KMS-11 (cell line): Measurements from ENCODE around the gene FAM180A.

Experiments used
- H2AFZ ChIP-seq: fragments of 200-600 bp; sonication (generic); 2 replicates; pipeline ENCODE4 v1.6.1; 2016; ENCODE audit warnings: antibody characterized with exemption, mixed run types, low read depth
- H3K27ac ChIP-seq: fragments of 200-600 bp; sonication (generic); 2 replicates; pipeline ENCODE4 v1.6.1; 2016; ENCODE audit warnings: mild to moderate bottlenecking, mixed run types
- H3K27me3 ChIP-seq: fragments of 200-600 bp; sonication (generic); 2 replicates; pipeline ENCODE4 v1.6.1; 2017; ENCODE audit warnings: mild to moderate bottlenecking, low read depth, mixed run types, moderate library complexity; ENCODE audit not compliant: insufficient read depth
- H3K36me3 ChIP-seq: fragments of 200-600 bp; sonication (generic); 2 replicates; pipeline ENCODE4 v1.6.1; 2017; ENCODE audit warnings: mild to moderate bottlenecking, mixed run types; ENCODE audit not compliant: insufficient read depth
- H3K4me1 ChIP-seq: fragments of 200-600 bp; sonication (generic); 2 replicates; pipeline ENCODE4 v1.6.1; 2016; ENCODE audit warnings: mild to moderate bottlenecking, low read depth, mixed run types; ENCODE audit not compliant: poor library complexity, severe bottlenecking
- H3K4me2 ChIP-seq: fragments of 200-600 bp; sonication (generic); 2 replicates; pipeline ENCODE4 v1.7.0; 2016; ENCODE audit warnings: mild to moderate bottlenecking, mixed run types
- H3K4me3 ChIP-seq: fragments of 200-600 bp; sonication (generic); IDR thresholded peaks from 2 replicates; pipeline ENCODE4 v1.6.1; 2017; ENCODE audit warnings: low read depth, low read length, mixed read lengths; ENCODE audit not compliant: insufficient read depth
- H3K79me2 ChIP-seq: fragments of 200-600 bp; sonication (generic); 2 replicates; pipeline ENCODE4 v1.6.1; 2016; ENCODE audit warnings: low read depth, mixed run types; ENCODE audit not compliant: insufficient read depth
- H3K9ac ChIP-seq: fragments of 200-600 bp; sonication (generic); 2 replicates; pipeline ENCODE4 v1.6.1; 2016; ENCODE audit warnings: mild to moderate bottlenecking, mixed run types
- H4K20me1 ChIP-seq: fragments of 200-600 bp; sonication (generic); 2 replicates; pipeline ENCODE4 v1.6.1; 2016; ENCODE audit warnings: mild to moderate bottlenecking, mixed run types; ENCODE audit not compliant: insufficient read depth
- TF ChIP-seq, protein P1 (sequence below): fragments of 200-600 bp; sonication (generic); conservative IDR thresholded peaks from 2 replicates; pipeline ENCODE4 v1.6.1; 2017; ENCODE audit warnings: low read depth, mild to moderate bottlenecking, antibody characterized with exemption, low read length, moderate library complexity, mixed read lengths

The FAM180A gene

DNA sequence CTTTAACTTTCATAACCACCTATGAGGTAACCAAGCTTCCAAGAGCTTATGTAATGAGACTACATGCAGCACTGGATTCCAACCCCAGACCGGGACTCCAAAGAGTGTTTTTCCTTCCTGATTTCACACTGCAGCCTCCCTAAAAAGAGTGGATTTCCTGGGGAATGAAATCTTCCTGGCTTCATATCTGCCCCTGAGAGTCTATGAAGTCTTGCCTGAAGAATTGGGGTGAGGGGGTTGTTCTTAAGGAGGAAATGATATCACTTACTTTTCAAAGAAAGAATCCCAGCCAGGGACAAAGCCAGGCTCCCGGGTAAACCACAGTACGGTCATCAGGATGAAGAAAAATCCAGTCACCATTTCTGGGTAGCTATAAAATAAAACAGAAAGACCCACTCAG lies 56.6 kb downstream of the FAM180A start:
- Histone ChIP-seq H3K4me3 (no peak overlapping the region), H3K4me1 (no peaks in the 10 kb centered on the region), H3K36me3 (no peaks in the 10 kb centered on the region), H3K27ac (no peak overlapping the region), H3K4me2 (no peak overlapping the region), H3K9ac (no peak overlapping the region), H3K27me3 (no peaks in the 10 kb centered on the region), H2AFZ (no peak overlapping the region), H3K79me2 (no peaks in the 10 kb centered on the region), H4K20me1 (no peaks in the 10 kb centered on the region)
- TF ChIP-seq, protein P1, sequence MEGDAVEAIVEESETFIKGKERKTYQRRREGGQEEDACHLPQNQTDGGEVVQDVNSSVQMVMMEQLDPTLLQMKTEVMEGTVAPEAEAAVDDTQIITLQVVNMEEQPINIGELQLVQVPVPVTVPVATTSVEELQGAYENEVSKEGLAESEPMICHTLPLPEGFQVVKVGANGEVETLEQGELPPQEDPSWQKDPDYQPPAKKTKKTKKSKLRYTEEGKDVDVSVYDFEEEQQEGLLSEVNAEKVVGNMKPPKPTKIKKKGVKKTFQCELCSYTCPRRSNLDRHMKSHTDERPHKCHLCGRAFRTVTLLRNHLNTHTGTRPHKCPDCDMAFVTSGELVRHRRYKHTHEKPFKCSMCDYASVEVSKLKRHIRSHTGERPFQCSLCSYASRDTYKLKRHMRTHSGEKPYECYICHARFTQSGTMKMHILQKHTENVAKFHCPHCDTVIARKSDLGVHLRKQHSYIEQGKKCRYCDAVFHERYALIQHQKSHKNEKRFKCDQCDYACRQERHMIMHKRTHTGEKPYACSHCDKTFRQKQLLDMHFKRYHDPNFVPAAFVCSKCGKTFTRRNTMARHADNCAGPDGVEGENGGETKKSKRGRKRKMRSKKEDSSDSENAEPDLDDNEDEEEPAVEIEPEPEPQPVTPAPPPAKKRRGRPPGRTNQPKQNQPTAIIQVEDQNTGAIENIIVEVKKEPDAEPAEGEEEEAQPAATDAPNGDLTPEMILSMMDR = no peak

DNA sequence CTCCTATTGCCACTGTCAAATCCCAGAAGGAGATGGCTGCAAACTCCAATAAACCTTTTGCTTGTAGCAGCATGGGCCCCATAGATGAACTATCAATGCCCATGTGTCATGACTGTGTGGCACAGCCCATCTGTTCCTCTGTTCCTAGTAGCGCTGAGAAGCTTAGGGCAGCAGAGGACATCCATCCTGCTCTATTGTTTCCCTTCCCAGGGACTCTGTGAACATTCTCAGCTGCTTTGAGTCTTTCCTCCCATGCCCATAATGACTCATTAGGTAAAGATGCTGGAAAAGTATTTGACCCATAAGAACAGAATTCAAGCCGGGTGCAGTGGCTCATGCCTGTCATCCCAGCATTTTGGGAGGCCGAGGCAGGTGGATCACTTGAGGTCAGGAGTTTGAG lies 58.0 kb downstream of the FAM180A start:
- Histone ChIP-seq H4K20me1 (no peaks in the 10 kb centered on the region), H3K27me3 (no peaks in the 10 kb centered on the region), H3K4me3 (no peak overlapping the region), H3K4me1 (no peaks in the 10 kb centered on the region), H3K4me2 (no peak overlapping the region), H3K36me3 (no peaks in the 10 kb centered on the region), H2AFZ (no peak overlapping the region), H3K27ac (no peak overlapping the region), H3K79me2 (no peaks in the 10 kb centered on the region), H3K9ac (no peak overlapping the region)
- TF ChIP-seq, protein P1 = no peak

DNA sequence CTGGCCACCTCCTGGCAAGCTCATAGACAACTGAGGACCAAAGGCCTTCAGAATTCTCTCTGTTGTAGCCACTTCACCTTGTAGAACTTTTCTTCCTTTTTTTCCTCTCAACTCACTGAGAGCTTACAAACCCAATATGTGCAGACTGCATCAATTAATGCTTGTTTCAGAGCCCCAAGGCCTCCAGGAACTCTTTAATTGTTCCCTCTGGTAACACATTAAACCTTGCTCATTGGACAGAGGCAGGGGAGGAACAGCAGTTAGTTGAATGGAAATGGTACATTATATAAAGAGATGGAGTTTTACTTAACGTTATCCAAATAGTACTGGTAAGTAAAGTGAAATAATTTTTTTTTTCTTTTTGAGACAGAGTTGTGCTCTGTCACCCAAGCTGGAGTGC lies 61.1 kb downstream of the FAM180A start:
- Histone ChIP-seq H3K4me2 (no peak overlapping the region), H3K27ac (no peak overlapping the region), H3K4me1 (peaks cover 3% of the 10 kb centered on the region), H3K9ac (no peak overlapping the region), H2AFZ (no peak overlapping the region), H3K4me3 (no peak overlapping the region), H3K36me3 (no peaks in the 10 kb centered on the region), H4K20me1 (no peaks in the 10 kb centered on the region), H3K79me2 (no peaks in the 10 kb centered on the region), H3K27me3 (no peaks in the 10 kb centered on the region)
- TF ChIP-seq, protein P1 = no peak

DNA sequence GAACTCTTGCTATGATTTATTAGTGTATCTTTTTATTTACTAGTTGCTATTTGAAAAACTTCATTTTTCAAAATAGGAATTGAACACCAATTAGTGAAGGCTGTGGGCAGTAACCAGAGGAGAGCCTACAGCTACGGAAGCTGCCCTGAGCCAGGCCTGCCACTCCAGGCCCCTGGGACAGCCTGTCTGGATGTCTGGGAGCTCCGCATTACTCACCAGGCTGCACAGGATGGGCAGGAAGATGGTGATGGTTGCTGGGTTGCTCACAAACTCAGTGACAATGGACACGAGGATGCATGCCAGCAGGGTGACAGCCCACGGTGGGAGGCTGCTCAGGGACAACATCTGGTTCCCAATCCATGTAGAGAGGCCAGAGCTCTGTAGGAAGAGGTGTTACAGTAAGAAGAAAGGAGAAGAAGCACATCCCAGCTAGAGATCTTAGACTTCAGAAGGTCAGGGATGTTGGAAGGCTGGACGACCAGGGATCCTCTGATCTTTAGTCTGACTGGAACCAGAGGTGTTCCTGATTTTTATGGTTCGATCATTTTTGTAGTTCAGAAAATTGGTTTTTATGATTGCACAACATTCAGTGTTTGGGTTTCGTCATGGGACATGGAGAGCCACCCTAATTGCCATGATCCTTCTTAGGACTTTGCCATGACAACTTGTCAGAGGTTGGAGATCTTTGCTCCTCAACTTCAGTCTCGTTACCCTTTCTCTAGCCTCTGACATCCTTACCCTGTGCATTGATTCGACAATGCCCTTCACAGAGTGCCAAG lies 63.1 kb downstream of the FAM180A start:
- Histone ChIP-seq H4K20me1 (no peaks in the 10 kb centered on the region), H3K27me3 (no peaks in the 10 kb centered on the region), H3K4me1 (peaks cover 22% of the 10 kb centered on the region), H3K79me2 (no peaks in the 10 kb centered on the region), H3K4me2 (no peak overlapping the region), H3K27ac (no peak overlapping the region), H2AFZ (no peak overlapping the region), H3K9ac (no peak overlapping the region), H3K36me3 (no peaks in the 10 kb centered on the region), H3K4me3 (no peak overlapping the region)
- TF ChIP-seq, protein P1 = no peak
